GM19193 (cell line): ENCODE measurements around the gene PAM.

Experiments
- POLR2A ChIP-seq: IDR thresholded peaks from 4 replicates; pipeline ENCODE4 v1.6.1; 2011; ENCODE audit not compliant: insufficient read depth, insufficient read length; ENCODE audit errors: extremely low read depth

Gene PAM

DNA sequence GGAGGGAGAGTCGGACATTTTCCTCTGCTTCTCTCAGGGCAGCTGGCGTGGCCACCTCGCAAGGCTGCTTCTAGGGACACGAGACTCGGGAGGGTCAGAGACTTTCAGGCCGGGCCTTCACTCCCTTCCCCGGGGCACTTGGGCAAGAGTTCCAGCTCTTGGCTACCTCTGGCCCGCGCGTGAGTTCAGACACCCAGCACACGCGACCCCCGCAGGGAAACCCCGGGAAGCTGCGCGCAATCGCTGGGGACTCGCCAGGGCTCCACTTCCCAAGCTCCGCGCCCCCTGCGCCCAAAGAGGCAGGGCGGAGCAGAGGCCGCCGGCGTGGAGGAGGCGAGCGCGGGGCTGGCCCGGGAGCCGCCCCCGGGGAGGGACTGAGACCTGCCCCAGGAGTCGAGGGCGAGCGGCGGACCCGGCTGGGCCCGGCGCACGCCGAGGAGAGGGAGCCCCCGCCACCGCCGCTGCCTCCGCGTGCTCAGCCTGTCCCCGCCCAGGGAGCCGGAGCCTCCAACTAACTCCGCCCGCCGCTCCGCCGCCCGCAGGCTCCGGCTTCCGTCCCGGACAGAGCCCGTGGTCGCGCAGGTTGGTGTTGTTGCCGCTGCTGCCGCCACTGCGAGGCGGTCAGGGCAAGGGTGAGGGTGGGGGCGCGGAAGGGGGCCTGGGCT is at the start of gene PAM:
Gene PAM, plus strand, starts transcription at position 539 of the 665 bp plus-strand sequence. CDS start 110,891 bp downstream, outside the sequence.
- TF ChIP-seq POLR2A, result peak; percentile 67

DNA sequence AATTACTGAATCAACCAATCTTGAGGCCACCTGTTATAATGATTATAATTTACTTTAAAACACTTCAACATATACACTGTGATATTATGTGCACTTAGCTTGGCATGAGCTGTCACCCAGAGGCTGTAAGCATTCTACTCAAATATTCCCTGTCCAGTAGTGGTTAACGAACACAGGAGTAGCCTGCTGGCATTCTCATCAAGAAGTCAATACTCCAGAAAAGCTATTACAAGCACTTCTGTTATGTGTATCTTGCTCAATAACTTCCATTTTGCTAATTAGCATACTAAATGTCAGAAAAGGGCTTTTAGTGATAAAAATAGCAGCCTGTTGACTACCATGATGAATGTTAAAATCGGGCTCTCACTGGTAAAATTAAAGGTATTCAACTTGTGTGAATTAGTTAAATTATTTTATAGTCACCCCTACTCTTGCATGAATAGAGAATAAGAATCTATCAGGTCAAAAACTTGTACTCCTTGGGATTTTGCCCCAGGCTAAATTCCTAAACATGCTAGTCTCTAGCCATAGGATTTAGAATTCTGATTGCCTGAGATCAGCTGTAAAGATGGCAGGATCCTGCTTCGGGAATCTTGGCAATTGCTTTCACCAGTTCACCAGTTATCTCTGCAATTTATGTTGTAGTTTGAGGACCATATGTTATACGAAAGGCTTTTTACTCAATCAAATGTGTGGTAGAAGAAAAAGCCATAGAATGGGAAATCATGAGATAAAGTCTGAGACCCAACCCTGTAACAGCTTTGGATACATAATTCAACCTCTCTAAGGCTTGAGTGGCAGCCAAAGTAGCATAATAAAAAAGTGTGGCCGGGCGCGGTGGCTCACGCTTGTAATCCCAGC is 43.4 kb upstream of the PAM start:
- no peak for TF ChIP-seq POLR2A

DNA sequence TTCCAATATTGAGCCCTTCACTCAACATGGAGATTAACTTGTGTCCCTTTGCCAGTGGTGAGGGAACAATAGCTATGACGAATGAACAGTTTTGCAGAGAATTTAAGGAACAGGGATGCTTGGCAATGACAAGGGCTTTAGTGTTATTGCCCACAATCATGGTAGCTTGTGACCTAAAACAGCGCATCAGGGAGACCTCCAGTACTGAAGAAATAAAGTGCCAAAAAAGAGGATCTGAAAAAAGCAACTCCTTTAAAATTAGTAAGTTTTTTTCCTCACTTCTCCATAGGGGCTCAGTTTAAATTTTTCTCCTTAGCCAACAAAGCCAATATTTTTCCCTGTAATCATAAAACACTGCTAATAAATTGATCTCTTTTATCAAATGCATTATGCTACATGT is 41.8 kb upstream of the PAM start:
- no peak for TF ChIP-seq POLR2A

DNA sequence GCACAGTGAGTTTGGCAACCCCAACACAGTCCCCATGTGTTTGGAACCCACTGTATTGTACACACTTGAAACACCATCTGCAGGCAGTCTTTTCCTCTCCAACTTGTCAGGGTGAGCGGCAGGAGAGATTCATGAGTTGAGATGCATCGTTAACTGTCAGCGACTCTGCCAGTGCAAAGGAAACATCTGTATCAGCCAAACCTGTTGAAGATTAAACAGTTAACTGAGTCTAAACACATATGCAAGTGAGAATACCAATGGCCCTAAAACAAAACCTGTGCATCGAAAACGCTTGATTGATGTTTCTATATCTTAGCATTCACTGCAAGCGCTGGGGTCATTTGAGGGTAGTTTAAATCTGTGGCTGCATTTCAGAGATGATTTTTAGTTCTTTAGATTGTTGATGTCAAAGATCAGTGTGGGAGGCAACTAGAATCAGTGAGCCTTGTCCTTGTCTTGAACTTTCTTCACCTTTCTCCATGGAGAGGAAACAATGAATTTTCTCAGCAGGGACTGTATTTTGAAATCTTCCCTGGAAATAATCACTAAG is 41.3 kb upstream of the PAM start:
- TF ChIP-seq POLR2A, result no peak

DNA sequence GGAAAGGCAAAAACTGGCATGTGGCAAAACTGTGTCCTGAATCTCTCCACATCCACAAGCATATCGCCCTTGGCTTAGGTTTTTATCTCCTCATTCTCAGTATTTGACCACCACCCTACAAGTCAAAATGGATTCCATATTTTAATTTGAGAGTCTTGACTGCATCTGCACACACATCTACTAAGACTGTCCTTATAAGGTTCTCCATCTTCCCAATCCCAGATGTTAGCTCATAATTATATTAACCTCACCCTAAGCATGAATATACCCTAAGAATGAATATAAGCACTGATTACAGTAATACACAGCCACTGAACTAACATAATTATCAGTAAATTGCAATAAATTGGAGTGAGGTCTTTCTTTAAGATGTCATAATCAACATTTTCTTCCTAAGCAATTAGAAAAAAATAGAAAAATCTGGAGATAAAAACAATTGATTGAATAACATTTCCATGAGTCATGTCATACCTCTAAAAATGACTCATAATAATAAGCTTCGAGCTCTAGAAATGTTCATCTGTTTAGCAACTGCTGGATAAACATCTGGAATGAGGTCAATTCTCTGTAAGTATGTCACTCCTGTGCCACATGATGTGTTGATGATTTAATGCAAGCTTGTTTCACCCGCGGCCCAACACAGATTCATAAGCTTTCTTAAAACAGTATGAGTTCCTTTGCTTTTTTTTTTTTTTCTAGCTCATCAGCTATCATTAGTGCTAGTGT is 39.9 kb upstream of the PAM start:
- TF ChIP-seq POLR2A, result no peak

DNA sequence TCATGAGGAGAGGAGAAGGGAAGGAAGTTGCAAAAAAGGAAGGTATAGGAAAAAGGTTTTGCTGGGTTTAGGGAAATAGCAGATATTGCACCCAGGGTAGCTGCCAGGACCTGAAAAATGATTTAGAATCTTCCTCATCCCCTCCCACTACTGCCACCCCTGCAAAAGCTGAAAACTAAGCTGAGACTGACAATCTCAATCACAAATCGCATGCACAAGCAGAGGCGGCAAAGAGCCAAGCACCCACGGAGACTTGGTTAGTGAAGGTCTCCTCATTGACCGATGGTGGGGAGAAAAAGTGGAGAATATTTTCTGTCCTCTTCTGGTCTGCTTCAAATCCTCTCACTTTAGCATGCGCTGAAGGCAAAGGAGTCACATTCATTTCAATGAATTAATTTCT is 39.1 kb upstream of the PAM start:
- TF ChIP-seq POLR2A, result no peak

DNA sequence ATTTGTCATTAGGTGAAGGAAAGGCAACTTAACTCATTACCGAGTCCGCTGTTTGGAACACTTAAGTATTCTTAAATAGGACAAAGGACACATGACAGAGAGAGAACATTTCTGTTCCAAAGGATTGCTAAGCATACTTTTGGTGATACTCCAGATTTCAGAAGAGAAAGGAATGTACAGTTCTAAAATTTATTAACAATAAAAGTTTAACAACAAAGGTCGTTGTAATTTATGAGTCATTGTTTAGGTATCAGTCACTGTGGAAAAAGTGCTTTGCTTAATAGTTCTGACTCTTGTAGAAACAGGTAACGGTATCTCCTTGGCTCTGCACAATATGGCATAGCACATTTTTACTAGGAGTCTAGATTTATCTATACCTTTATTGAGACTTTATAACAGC is 36.3 kb upstream of the PAM start:
- TF ChIP-seq POLR2A, result no peak

DNA sequence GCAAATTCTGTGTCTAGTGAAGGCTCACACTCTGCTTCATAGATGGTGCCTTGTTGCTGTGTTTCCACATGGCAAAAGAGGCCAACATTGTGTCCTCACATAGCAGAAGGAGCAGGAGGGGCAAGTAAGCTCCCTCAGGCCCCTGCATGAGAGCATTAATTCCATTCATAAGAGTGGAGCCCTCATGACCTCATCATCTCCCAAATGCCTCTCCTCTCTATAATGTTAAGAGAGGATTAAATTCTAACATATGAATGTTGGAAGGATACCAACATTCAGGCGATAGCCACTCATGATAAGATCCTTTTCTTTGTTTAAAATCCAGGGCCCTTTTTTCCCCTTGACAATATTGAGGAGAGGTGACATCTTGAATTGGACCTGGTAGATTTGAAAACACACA is 35.2 kb upstream of the PAM start:
- TF ChIP-seq POLR2A, result no peak

DNA sequence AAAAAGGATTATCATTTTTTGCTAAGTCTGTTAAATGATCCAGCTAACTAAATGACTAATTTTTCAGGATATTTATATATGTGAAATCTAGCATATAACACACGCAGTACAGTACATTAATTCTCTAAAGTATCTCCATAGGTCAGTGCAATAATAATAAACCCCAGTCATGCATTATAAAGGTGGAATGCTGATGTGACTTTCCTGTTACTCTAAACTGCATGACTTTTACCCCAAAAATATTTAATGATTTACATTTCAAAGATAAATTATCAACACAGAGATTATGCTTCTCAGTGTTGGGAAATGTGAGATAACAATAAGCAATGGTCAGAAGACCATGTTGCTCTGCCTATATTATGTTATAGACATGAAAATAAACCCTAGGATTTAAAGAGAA is 34.1 kb upstream of the PAM start:
- TF ChIP-seq POLR2A, result no peak

DNA sequence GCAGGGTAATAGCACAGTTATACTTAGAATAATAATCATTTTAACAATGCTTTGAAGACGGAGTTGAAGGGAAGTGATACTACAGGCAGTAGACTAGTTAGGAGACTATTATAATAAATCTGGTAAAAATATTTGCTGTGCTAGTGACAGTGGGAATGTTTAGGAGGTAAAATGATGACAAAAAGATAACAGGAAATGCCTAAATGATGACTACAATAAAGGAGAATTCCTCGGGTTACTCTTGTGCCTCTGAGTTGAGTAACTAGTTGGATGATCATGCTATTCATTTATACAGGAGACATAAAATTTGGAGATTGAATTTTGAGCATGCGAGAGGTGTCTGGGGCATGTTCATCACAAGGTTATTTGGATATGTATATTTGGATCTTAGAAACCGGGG is 32.2 kb upstream of the PAM start:
- TF ChIP-seq POLR2A, result no peak

DNA sequence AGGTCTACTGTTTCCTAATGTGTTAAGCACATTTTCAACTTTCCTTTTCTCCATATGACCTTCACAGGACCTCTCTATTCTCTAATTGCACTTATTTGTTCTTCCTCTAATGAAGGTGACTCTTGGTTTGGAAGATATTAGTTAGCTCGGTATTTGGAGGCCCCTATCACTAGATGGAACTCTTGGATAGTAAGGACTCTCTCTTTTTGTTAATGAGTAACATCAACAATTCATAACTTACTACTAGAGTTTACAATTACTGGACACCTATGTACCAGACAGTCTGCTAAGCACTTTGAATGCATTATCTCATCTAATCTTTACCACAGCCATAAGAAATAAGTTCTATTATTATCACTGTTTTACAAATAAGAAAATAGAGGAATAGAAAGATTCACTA is 23.4 kb upstream of the PAM start:
- TF ChIP-seq POLR2A, result no peak

DNA sequence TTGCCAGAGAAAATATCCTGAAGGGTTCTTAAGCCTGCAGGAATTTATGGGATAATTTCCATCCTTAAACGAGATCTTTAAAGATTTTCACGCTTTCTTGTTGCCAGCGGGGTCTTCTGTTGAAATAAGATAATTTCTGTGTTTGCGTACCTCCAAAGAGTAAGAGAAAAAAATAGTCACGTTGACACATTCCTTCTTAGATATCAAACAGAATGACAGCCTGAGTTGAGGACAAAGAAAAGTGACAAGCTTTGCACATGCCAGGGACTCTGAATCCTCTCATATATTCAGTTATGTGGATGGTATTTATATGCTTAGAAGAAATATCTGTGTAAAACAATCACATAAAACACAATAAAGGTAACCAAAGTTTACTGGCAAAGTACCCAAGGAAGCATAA is 21.6 kb upstream of the PAM start:
- TF ChIP-seq POLR2A, result no peak

DNA sequence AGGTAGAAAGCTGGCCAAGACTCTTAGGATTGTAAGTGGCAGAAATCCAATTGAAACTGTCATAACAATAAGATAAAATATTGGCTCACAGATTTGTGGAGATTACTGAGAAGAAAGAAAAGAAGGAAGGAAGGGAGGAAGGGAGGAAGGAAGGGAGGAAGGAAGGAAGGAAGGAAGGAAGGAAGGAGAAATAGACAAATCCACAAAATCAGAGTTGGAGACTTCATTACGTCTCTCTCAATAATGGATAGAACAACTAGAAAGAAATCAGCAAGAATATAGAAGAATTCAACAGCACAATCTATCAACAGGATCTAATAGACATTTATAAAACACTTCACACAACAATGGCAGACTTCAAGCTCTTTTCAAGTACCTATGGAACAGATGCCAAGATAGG is 17.9 kb upstream of the PAM start:
- TF ChIP-seq POLR2A, result no peak

DNA sequence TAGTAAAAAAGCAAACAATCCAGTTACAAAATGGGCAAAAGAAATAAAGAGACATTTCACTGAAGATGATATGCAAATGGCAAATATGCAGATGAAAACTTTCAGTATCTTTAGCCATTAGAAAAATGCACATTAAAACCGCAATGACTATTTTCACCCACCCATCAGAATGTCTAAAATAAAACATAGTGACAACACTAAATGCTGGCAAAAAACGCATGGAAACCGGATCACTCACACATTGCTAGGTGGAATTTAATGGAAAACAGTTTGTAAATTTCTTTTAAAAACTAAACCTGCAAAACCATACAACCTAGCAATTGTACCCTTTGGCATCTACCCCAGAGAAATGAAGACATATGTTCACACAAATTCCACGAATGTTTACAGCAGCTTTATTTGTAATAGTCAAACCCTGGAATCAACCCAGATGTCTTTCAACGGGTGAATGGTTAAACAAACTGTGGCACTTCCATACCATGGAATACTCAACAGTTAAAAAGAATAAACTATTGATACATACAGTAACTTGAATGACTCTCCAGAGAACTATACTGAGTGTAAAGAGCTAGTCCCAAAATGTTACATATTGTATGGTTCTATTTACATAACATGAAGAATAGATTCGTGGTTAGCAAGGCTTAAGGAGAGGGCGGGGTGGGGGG is 17.2 kb upstream of the PAM start:
- no peak for TF ChIP-seq POLR2A

DNA sequence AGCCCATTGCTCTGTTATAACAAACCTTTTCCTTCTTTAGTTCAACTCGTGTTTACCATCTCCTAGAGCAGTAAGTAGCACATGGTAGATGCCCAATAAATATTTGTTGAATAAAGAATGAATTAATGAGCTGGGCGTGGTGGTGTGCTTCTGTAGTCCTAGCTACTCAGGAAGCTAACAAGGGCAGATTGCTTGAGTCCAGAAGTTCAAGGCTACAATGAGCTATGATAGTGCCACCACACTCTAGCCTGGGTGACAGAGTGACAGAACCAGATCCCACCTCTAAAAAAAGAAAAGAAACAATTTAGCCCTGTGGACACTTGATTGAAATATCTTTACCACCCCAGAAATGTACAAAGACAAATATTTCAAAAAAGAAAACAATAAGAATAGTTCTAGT is 14.6 kb upstream of the PAM start:
- TF ChIP-seq POLR2A, result no peak
